SKM-1 treated with dmso at 0.1 percent for 144 hours (cell line): ENCODE measurements around the gene BARX1.
"Not testable (repeated sequence)": the region's sequence is repeated elsewhere in the genome, so short reads cannot be mapped to it uniquely, and the experiment has no call there.

Experiments
- DNase-seq: peaks from one replicate; lab custom pipeline; 2025; ENCODE audit not compliant: unreplicated experiment; lab: John Stamatoyannopoulos, UW

BARX1 gene

GRCh38 chr9:93967020-93967803 is 12.1 kb upstream of the BARX1 start:
- DNase-seq = no peak

- DNase-seq = no peak
These were observed 10.8 kb upstream of the BARX1 start for GRCh38 chr9:93965830-93966577.

- no peak for DNase-seq
These were observed 9.5 kb upstream of the BARX1 start for GRCh38 chr9:93964685-93965084.

- DNase-seq = no peak
These were observed 8.8 kb upstream of the BARX1 start for GRCh38 chr9:93963969-93964368.

GRCh38 chr9:93963489-93963888 is 8.3 kb upstream of the BARX1 start:
- DNase-seq = not testable (repeated sequence)

- DNase-seq = peak; percentile 61
These were observed 7.6 kb upstream of the BARX1 start for GRCh38 chr9:93962561-93963440.

GRCh38 chr9:93962017-93962416 is 6.9 kb upstream of the BARX1 start:
- DNase-seq = no peak

- no peak for DNase-seq
These were observed 6.1 kb upstream of the BARX1 start for GRCh38 chr9:93960971-93961841.

- DNase-seq = no peak
These were observed 5.2 kb upstream of the BARX1 start for GRCh38 chr9:93960221-93960970.

GRCh38 chr9:93959739-93960154 is 4.6 kb upstream of the BARX1 start:
- DNase-seq = no peak

- DNase-seq = peak; percentile 31
These were observed 3.9 kb upstream of the BARX1 start for GRCh38 chr9:93958819-93959682.

- no peak for DNase-seq
These were observed 3.1 kb upstream of the BARX1 start for GRCh38 chr9:93958121-93958818.

- no peak for DNase-seq
These were observed 1.0 kb upstream of the BARX1 start for GRCh38 chr9:93955981-93956784.

GRCh38 chr9:93954434-93955061 is 607 bp downstream of the BARX1 start:
- DNase-seq = no peak

- DNase-seq = no peak
These were observed 1.4 kb downstream of the BARX1 start for GRCh38 chr9:93953496-93954433.
